ENCODE data around the gene TYSND1.
"Not testable (repeated sequence)": the region's sequence is repeated elsewhere in the genome, so short reads cannot be mapped to it uniquely, and the experiment has no call there.

Gene TYSND1

DNA sequence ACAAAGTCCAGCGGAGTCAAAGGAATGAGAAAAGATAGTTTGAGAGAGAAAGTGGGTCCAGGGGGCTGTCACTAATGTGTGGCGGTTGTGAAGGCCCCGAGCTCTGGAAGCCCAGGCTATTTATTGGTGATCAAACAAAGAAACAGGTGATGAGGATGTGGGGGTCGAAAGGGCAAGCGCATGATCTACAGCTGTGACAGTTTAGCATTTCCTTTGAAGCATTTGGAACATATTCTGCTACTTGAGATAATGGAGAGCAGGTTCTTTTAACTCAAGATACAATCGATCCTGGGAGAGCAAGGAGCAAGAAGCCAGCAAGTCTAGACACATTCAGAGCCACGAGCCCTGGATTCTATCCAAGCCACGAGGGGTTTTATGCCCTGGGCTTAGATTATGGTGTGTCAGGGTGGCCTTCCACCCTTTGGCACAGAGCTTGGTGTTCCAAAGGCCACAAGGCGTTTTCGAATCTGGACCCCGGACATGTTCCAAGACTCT lies 45.4 kb downstream of the TYSND1 start:
- not testable (repeated sequence) for DNase-seq

GRCh38 chr10:70098271-70098670 lies 48.2 kb downstream of the TYSND1 start:
- no peak for DNase-seq

- no peak for DNase-seq
Observed at GRCh38 chr10:70097459-70097858, 49.0 kb downstream of the TYSND1 start.

- DNase-seq = no peak
Observed at GRCh38 chr10:70096705-70097420, 49.6 kb downstream of the TYSND1 start.

DNA sequence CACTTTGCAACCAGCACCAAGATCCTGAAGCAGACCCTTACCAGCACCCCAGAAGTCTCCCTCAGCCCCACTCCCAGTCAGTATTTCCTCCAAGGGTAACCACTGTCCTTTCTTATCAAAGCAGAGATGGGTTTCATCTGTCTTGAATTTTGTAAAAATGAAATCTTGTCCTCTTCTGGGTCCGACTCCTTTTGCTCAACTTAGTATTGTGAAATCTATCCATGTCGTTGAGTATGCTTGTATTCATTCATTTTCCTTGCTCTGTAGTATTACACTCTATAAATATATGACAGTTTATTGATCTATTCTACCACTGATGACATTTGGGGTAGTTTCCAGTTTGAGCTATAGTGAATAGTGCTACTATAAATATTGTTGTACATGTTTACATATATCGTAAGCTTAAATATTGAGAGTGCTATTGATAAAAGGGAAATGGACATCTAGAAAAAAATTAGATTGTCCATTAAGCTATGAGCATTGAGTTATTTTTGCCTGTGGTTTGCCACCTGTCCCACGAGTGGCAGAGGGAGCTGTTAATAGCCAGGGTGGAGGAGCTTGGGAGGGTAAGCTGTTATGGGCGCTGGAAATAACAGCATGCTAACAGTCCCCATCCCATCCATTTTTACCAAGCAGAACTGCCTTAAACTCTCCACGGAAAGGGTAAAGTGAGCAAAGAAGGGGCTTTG lies 50.3 kb downstream of the TYSND1 start:
- no peak for DNase-seq

- no peak for DNase-seq
Observed at GRCh38 chr10:70094250-70094649, 52.2 kb downstream of the TYSND1 start.

DNA sequence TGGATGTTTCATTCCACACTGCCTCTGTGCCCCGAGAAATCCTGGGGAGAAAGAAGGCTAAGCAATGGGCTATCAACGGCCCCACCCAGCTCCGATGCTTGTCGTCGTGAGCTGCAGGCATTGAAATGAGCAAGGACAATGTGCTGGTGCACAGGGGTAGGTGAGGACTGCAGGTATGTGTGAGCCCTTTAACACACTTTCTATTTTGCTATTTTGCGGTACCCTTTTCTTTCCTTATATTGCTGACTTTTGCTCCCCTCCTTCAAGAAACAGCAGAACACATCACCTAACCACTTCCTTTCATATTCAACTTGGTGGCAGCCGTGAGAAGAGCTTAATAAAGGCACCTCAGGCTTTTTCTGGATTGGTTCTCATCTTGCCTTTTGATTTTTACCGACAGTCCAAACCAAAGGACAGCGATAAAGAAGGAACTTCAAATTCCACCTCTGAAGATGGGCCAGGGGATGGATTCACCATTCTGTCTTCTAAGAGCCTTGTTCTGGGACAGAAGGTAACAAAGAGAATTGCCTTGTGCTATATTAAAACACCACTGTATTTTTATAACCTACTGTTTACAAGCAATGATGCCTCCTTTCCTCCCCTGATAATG lies 53.1 kb downstream of the TYSND1 start:
- no peak for DNase-seq

GRCh38 chr10:70092389-70092718 lies 54.1 kb downstream of the TYSND1 start:
- DNase-seq = no peak

GRCh38 chr10:70090951-70091350 lies 55.5 kb downstream of the TYSND1 start:
- no peak for DNase-seq

DNA sequence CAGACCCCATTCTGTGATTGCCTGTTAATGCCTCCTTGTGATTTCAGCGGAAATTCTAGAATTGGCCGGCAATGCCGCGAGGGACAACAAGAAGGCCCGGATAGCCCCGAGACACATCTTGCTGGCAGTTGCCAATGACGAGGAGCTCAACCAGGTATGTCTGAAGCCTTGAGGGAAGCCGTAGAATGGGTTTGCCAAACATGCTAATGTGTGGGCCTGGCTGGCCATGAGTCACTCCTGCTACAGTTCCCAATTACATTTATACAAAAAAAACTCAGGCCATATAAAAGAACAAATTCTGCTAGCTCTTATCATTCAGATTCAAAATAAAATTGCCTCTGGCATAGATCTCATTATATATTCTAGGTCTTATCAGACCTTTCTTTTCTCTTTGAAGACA lies 56.5 kb downstream of the TYSND1 start:
- DNase-seq = no peak

GRCh38 chr10:70088308-70088698 lies 58.2 kb downstream of the TYSND1 start:
- DNase-seq = no peak
